Body of pancreas (tissue), 4 donors: ENCODE results near the gene MOSPD3.

ENCODE experiments used
- POLR2A ChIP-seq, 3 donors: fragments of 450-650 bp; IDR thresholded peaks; one replicate each; pipeline ENCODE4 v1.6.1; 2016; ENCODE audit warnings: antibody characterized with exemption in 3 of 3, mild to moderate bottlenecking in 2 of 3
- TF ChIP-seq, protein P1 (sequence below), 7 experiments: fragments of 450-650 bp in 4 of 7; fragments of 200-600 bp in 3 of 7; sonication (generic) in 3 of 7; IDR thresholded peaks; one replicate each; pipeline ENCODE4 v1.5.1; 2016 to 2019; ENCODE audit warnings: antibody characterized with exemption in 7 of 7

DNA sequence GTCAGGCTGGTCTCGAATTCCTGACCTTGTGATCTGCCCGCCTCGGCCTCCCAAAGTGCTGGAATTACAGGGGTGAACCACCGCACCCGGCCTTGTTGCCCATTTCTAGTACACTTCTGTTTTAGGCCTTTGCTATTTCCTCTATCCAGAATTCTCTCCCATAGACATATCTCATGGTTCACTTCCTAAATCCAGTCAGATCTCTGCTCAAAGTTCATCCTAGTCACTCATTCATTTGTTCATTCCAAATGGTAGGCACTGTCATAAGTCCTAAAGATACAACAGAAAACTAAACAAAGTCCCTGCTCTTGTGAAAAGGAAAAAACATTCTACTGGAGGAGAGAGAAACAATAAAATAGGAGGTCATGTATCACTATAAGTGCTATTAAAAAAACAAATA, 2.4 kb upstream of the MOSPD3 start:
- TF ChIP-seq, protein P1, sequence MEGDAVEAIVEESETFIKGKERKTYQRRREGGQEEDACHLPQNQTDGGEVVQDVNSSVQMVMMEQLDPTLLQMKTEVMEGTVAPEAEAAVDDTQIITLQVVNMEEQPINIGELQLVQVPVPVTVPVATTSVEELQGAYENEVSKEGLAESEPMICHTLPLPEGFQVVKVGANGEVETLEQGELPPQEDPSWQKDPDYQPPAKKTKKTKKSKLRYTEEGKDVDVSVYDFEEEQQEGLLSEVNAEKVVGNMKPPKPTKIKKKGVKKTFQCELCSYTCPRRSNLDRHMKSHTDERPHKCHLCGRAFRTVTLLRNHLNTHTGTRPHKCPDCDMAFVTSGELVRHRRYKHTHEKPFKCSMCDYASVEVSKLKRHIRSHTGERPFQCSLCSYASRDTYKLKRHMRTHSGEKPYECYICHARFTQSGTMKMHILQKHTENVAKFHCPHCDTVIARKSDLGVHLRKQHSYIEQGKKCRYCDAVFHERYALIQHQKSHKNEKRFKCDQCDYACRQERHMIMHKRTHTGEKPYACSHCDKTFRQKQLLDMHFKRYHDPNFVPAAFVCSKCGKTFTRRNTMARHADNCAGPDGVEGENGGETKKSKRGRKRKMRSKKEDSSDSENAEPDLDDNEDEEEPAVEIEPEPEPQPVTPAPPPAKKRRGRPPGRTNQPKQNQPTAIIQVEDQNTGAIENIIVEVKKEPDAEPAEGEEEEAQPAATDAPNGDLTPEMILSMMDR (IDR thresholded peaks at IDR 0.05): no peak
- no peak for TF ChIP-seq POLR2A (IDR thresholded peaks at IDR 0.05)
